Measurements from ENCODE around the gene SLC44A5.
"Not testable (repeated sequence)": the region's sequence is repeated elsewhere in the genome, so short reads cannot be mapped to it uniquely, and the experiment has no call there.

- TF ChIP-seq CTCF, POLR2A (IDR thresholded peaks at IDR 0.05): not testable (repeated sequence)
Observed at GRCh38 chr1:75263616-75264015, 347.3 kb downstream of the SLC44A5 start.
